WTC11 (cell line): Measurements from ENCODE around the gene ARHGAP42. TPM values are rescaled to one million over a fixed set of nuclear protein-coding genes. Genes with fewer than 3 reads are reported as not detected.

Source experiments
- ARID4B ChIP-seq: sonication (generic); formaldehyde crosslinking; IDR thresholded peaks from 2 replicates; pipeline ENCODE4 v1.8.0; 2023; ENCODE audit warnings: missing genetic modification reagents, mild to moderate bottlenecking, borderline replicate concordance
- CBFB ChIP-seq: sonication (generic); formaldehyde crosslinking; IDR thresholded peaks from 2 replicates; pipeline ENCODE4 v1.8.1; 2022; ENCODE audit warnings: mild to moderate bottlenecking, low read depth, missing genetic modification reagents
- GABPB1 ChIP-seq: sonication (generic); formaldehyde crosslinking; IDR thresholded peaks from 2 replicates; pipeline ENCODE4 v1.8.1; 2023; ENCODE audit warnings: mild to moderate bottlenecking, missing genetic modification reagents
- JAZF1 ChIP-seq: fragments of 250-450 bp; sonication (Bioruptor Pico); IDR thresholded peaks from 2 replicates; pipeline ENCODE4 v1.9.0; 2021; ENCODE audit warnings: moderate library complexity, mild to moderate bottlenecking, inconsistent platforms
- NFE2L1 ChIP-seq: sonication (generic); formaldehyde crosslinking; IDR thresholded peaks from 2 replicates; pipeline ENCODE4 v1.8.1; 2023; ENCODE audit warnings: missing genetic modification reagents
- PRDM15 ChIP-seq: sonication (generic); formaldehyde crosslinking; IDR thresholded peaks from 2 replicates; pipeline ENCODE4 v1.8.0; 2022; ENCODE audit warnings: missing genetic modification reagents
- SMAD4 ChIP-seq: sonication (generic); formaldehyde crosslinking; IDR thresholded peaks from 2 replicates; pipeline ENCODE4 v1.8.0; 2022; ENCODE audit warnings: mild to moderate bottlenecking, missing genetic modification reagents
- ZMAT4 ChIP-seq: fragments of 250-450 bp; sonication (Bioruptor Pico); IDR thresholded peaks from 2 replicates; pipeline ENCODE4 v1.9.0; 2021; ENCODE audit warnings: mild to moderate bottlenecking
- ZNF138 ChIP-seq: sonication (generic); formaldehyde crosslinking; conservative IDR thresholded peaks from 2 replicates; pipeline ENCODE4 v1.8.1; 2022; ENCODE audit warnings: mild to moderate bottlenecking, moderate library complexity, missing genetic modification reagents
- ZNF219 ChIP-seq: sonication (generic); formaldehyde crosslinking; IDR thresholded peaks from 2 replicates; pipeline ENCODE4 v1.8.0; 2023; ENCODE audit warnings: missing genetic modification reagents, mild to moderate bottlenecking, borderline replicate concordance
- total RNA-seq: library from RNA; stranded (reverse); gene quantifications from 3 replicates; pipeline ENCODE4 v1.2.3, GENCODE V29; 2021
- TF ChIP-seq, protein P1 (sequence below): fragments of 250-450 bp; sonication (Bioruptor Pico); conservative IDR thresholded peaks from 2 replicates; pipeline ENCODE4 v1.9.0; 2021; ENCODE audit warnings: mild to moderate bottlenecking
- TF ChIP-seq, protein P2 (sequence below): sonication (generic); formaldehyde crosslinking; conservative IDR thresholded peaks from 2 replicates; pipeline ENCODE4 v1.8.1; 2023; ENCODE audit warnings: mild to moderate bottlenecking, low read depth, missing genetic modification reagents, moderate library complexity
- TF ChIP-seq, protein P3 (sequence below): fragments of 200-600 bp; IDR thresholded peaks from 2 replicates; pipeline ENCODE4 v1.8.0; 2022; ENCODE audit warnings: antibody characterized with exemption

ARHGAP42 gene
- total RNA-seq, 1 experiment from 2014 or later, result 32.5 TPM

DNA sequence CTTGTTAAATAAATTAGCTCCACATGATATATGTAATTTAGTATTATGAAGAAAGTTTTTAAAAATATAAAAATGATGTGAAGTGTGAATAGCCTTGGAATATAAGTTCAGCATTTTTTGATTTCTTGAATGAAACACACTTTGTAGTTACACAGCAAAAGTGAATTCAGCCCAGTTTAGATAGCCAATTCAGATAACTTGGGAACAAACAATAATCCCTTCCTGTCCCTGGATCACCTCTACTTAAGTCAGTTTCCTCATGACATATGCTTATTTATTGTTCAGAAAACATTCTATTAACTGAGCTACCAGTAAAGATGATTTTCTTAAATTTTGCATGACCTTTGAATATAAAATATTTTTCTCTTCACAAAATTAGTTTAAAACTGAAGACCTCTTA, 335.2 kb downstream of the ARHGAP42 start (continued):
- TF ChIP-seq, protein P1, sequence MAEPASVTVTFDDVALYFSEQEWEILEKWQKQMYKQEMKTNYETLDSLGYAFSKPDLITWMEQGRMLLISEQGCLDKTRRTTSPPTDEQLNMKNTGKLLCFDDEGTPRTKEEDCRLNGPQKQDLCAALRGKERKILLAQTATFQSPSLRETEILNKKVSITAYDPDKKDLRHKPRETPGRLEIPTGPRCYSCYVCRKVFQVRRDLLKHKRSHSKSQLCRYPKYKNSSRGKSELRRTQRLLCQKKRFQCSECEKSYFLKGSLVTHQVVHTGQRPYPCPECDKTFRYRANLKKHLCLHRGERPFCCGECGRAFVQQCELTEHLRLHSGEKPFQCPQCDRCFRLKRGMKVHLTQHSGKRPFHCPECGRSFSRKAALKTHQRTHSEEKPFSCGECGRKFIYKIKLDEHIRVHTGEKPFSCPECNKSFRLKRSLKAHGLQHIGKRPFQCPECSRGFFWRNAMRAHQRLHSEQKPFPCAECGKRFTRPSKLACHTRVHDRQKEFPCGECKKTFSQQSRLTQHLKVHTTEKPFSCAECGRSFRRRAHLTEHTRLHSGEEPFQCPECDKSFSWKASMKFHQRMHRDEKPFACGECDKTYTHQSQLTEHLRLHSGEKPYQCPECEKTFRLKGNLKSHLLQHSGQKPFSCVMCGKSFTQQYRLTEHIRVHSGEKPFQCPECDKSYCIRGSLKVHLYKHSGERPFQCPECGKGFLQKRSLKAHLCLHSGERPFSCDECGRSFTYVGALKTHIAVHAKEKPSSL (CRISPR knock-in tag), result no peak
- TF ChIP-seq ZNF138 (CRISPR knock-in tag), result no peak
- TF ChIP-seq ZNF219 (CRISPR knock-in tag), result no peak
- no peak for TF ChIP-seq NFE2L1 (CRISPR knock-in tag)
- no peak for TF ChIP-seq SMAD4 (CRISPR knock-in tag)
- TF ChIP-seq ZMAT4 (CRISPR knock-in tag), result no peak
- no peak for TF ChIP-seq JAZF1 (CRISPR knock-in tag)
- TF ChIP-seq CBFB (CRISPR knock-in tag), result no peak
- TF ChIP-seq ARID4B, result no peak
- TF ChIP-seq, protein P2, sequence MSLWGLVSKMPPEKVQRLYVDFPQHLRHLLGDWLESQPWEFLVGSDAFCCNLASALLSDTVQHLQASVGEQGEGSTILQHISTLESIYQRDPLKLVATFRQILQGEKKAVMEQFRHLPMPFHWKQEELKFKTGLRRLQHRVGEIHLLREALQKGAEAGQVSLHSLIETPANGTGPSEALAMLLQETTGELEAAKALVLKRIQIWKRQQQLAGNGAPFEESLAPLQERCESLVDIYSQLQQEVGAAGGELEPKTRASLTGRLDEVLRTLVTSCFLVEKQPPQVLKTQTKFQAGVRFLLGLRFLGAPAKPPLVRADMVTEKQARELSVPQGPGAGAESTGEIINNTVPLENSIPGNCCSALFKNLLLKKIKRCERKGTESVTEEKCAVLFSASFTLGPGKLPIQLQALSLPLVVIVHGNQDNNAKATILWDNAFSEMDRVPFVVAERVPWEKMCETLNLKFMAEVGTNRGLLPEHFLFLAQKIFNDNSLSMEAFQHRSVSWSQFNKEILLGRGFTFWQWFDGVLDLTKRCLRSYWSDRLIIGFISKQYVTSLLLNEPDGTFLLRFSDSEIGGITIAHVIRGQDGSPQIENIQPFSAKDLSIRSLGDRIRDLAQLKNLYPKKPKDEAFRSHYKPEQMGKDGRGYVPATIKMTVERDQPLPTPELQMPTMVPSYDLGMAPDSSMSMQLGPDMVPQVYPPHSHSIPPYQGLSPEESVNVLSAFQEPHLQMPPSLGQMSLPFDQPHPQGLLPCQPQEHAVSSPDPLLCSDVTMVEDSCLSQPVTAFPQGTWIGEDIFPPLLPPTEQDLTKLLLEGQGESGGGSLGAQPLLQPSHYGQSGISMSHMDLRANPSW, result no peak
- no peak for TF ChIP-seq PRDM15 (CRISPR knock-in tag)
- no peak for TF ChIP-seq GABPB1 (CRISPR knock-in tag)
- TF ChIP-seq, protein P3, sequence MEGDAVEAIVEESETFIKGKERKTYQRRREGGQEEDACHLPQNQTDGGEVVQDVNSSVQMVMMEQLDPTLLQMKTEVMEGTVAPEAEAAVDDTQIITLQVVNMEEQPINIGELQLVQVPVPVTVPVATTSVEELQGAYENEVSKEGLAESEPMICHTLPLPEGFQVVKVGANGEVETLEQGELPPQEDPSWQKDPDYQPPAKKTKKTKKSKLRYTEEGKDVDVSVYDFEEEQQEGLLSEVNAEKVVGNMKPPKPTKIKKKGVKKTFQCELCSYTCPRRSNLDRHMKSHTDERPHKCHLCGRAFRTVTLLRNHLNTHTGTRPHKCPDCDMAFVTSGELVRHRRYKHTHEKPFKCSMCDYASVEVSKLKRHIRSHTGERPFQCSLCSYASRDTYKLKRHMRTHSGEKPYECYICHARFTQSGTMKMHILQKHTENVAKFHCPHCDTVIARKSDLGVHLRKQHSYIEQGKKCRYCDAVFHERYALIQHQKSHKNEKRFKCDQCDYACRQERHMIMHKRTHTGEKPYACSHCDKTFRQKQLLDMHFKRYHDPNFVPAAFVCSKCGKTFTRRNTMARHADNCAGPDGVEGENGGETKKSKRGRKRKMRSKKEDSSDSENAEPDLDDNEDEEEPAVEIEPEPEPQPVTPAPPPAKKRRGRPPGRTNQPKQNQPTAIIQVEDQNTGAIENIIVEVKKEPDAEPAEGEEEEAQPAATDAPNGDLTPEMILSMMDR, result no peak
